ENCODE measurements around the gene HECTD2.

GRCh38 chr10:91472911-91473310 is 62.8 kb downstream of the HECTD2 start:
- TF ChIP-seq CTCF (conservative IDR thresholded peaks at IDR 0.05 in 1 of 2, IDR thresholded peaks at IDR 0.05 in 1 of 2; ENCODE audit: extremely low read depth in 1 of 2, insufficient read depth in 1 of 2, low read depth in 1 of 2, low read length in 2 of 2) = no peak
- no peak for TF ChIP-seq EZH2 (IDR thresholded peaks at IDR 0.05; ENCODE audit: borderline replicate concordance, low read length)
